Panc1 (cell line): ENCODE measurements around the gene DEPDC4. TPM values are rescaled to one million over a fixed set of nuclear protein-coding genes. Genes with fewer than 3 reads are reported as not detected.

Experiments
- ATAC-seq: fragments of 200-7000 bp; cut with Tn5 transposase; 2 replicates; pipeline ENCODE4 v1.9.1; 2020; ENCODE audit warnings: mild to moderate bottlenecking, moderate library complexity
- BruUV-seq: library from RNA; stranded (reverse); fragments of 400-500 nt; replicated peaks from 2 replicates; lab custom pipeline; 2021; lab: Mats Ljungman, UMichigan
- CTCF ChIA-PET: fragments of 300-600 bp; sonication (Branson Sonifier 250); formaldehyde crosslinking; loops from one replicate; lab custom pipeline; 2022; ENCODE audit warnings: antibody characterized with exemption; lab: Charles Lee
- POLR2A ChIA-PET: fragments of 300-600 bp; sonication (Branson Sonifier 250); formaldehyde crosslinking; loops from one replicate; lab custom pipeline; 2022; ENCODE audit warnings: antibody characterized with exemption; lab: Charles Lee
- DNase-seq: peaks from one replicate; pipeline ENCODE4 v3.0.0-alpha.2; 2010; ENCODE audit warnings: low read depth, low spot score
- H3K27ac ChIP-seq: 2 replicates; pipeline ENCODE4 v1.5.1; 2011; ENCODE audit warnings: mild to moderate bottlenecking, low read length, inconsistent platforms
- H3K27me3 ChIP-seq: fragments of 200-500 bp; sonication (Bioruptor generic); 2 replicates; pipeline ENCODE4 v1.6.0; 2014; ENCODE audit warnings: low read length, inconsistent platforms; ENCODE audit not compliant: control insufficient read depth, insufficient read depth
- H3K36me3 ChIP-seq: fragments of 200-500 bp; sonication (Bioruptor generic); 2 replicates; pipeline ENCODE4 v1.5.1; 2014; ENCODE audit warnings: inconsistent platforms, mild to moderate bottlenecking, low read length, moderate library complexity; ENCODE audit not compliant: control insufficient read depth, insufficient read depth
- H3K4me1 ChIP-seq: 2 replicates; pipeline ENCODE4 v1.5.1; 2011; ENCODE audit warnings: inconsistent platforms, mild to moderate bottlenecking, low read length, moderate library complexity; ENCODE audit not compliant: control insufficient read depth, insufficient read depth
- H3K4me3 ChIP-seq, 2 experiments: 2 replicates each; pipeline ENCODE4 v1.5.1; 2011 to 2012; ENCODE audit warnings: low read depth in 2 of 2, low read length in 2 of 2, mild to moderate bottlenecking in 2 of 2, inconsistent platforms in 1 of 2, moderate library complexity in 1 of 2
- H3K9me3 ChIP-seq: fragments of 200-500 bp; sonication (Bioruptor generic); 2 replicates; pipeline ENCODE4 v1.5.1; 2014; ENCODE audit warnings: low read depth, mild to moderate bottlenecking, inconsistent platforms, low read length, moderate library complexity; ENCODE audit not compliant: control insufficient read depth, insufficient read depth
- POLR2AphosphoS5 ChIP-seq: IDR thresholded peaks from 2 replicates; pipeline ENCODE4 v1.6.1; 2012; ENCODE audit warnings: mild to moderate bottlenecking, low read depth, low read length, moderate library complexity
- SIN3A ChIP-seq: IDR thresholded peaks from 2 replicates; pipeline ENCODE4 v1.6.1; 2012; ENCODE audit warnings: low read depth, mild to moderate bottlenecking, low read length, moderate library complexity, borderline replicate concordance; ENCODE audit not compliant: insufficient read depth
- TCF7L2 ChIP-seq: IDR thresholded peaks from 2 replicates; pipeline ENCODE4 v1.6.1; 2011; ENCODE audit warnings: mild to moderate bottlenecking, low read depth, low read length, inconsistent platforms
- in situ Hi-C: cut with HindIII; loops from 2 replicates; pipeline ENCODE4 v1.10.0; 2016; ENCODE audit warnings: low sequenced_read_pairs, low pct_unique_long_range_greater_than_20kb
- intact Hi-C: fragments of 100-400 bp; cut with micrococcal nuclease; formaldehyde crosslinking; loops from one replicate; pipeline ENCODE4 v1.10.0; 2022; ENCODE audit not compliant: unreplicated experiment
- total RNA-seq: library from RNA; stranded (reverse); gene quantifications from one replicate; pipeline ENCODE4 v1.2.1, GENCODE V29; 2021; ENCODE audit not compliant: unreplicated experiment
- TF ChIP-seq, protein P1 (sequence below), 2 experiments: IDR thresholded peaks; 2 replicates each; pipeline ENCODE4 v1.6.1; 2011 to 2012; ENCODE audit warnings: low read depth in 2 of 2, control low read depth in 1 of 2, low read length in 1 of 2, mild to moderate bottlenecking in 1 of 2, moderate library complexity in 1 of 2; ENCODE audit not compliant: insufficient read depth in 1 of 2
- TF ChIP-seq, protein P2 (sequence below): fragments of 450-650 bp; IDR thresholded peaks from 2 replicates; pipeline ENCODE4 v1.5.1; 2017; ENCODE audit warnings: mild to moderate bottlenecking

The DEPDC4 gene
- total RNA-seq, 1 experiment from 2014 or later, result 2.6 TPM

DNA sequence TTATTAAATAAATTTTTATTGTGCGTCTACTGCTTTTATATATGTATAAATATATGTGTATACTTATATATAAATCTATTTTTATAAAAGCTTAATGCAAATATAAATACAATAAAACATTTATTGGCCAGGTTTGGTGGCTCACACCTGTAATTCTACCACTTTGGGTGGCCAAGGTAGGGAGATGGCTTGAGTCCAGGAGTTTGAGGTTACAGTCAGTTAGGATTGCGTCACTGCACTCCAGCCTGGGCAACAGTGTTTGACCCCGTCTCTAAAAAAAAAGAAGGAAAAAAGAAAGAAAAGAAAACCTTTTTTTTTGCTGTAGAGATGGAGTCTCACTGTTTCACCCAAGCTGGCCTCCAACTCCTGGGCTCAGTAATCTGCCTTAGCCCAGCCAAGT, 45.4 kb downstream of the DEPDC4 start:
- TF ChIP-seq, protein P1, sequence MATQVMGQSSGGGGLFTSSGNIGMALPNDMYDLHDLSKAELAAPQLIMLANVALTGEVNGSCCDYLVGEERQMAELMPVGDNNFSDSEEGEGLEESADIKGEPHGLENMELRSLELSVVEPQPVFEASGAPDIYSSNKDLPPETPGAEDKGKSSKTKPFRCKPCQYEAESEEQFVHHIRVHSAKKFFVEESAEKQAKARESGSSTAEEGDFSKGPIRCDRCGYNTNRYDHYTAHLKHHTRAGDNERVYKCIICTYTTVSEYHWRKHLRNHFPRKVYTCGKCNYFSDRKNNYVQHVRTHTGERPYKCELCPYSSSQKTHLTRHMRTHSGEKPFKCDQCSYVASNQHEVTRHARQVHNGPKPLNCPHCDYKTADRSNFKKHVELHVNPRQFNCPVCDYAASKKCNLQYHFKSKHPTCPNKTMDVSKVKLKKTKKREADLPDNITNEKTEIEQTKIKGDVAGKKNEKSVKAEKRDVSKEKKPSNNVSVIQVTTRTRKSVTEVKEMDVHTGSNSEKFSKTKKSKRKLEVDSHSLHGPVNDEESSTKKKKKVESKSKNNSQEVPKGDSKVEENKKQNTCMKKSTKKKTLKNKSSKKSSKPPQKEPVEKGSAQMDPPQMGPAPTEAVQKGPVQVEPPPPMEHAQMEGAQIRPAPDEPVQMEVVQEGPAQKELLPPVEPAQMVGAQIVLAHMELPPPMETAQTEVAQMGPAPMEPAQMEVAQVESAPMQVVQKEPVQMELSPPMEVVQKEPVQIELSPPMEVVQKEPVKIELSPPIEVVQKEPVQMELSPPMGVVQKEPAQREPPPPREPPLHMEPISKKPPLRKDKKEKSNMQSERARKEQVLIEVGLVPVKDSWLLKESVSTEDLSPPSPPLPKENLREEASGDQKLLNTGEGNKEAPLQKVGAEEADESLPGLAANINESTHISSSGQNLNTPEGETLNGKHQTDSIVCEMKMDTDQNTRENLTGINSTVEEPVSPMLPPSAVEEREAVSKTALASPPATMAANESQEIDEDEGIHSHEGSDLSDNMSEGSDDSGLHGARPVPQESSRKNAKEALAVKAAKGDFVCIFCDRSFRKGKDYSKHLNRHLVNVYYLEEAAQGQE (IDR thresholded peaks at IDR 0.05; ENCODE audit: insufficient read depth in 1 of 2, low read depth in 2 of 2, low read length in 1 of 2), result no peak
- TF ChIP-seq, protein P2, sequence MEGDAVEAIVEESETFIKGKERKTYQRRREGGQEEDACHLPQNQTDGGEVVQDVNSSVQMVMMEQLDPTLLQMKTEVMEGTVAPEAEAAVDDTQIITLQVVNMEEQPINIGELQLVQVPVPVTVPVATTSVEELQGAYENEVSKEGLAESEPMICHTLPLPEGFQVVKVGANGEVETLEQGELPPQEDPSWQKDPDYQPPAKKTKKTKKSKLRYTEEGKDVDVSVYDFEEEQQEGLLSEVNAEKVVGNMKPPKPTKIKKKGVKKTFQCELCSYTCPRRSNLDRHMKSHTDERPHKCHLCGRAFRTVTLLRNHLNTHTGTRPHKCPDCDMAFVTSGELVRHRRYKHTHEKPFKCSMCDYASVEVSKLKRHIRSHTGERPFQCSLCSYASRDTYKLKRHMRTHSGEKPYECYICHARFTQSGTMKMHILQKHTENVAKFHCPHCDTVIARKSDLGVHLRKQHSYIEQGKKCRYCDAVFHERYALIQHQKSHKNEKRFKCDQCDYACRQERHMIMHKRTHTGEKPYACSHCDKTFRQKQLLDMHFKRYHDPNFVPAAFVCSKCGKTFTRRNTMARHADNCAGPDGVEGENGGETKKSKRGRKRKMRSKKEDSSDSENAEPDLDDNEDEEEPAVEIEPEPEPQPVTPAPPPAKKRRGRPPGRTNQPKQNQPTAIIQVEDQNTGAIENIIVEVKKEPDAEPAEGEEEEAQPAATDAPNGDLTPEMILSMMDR, result no peak
- TF ChIP-seq POLR2AphosphoS5 (no peak), SIN3A (no peak), TCF7L2 (no peak)
- Histone ChIP-seq H3K36me3 (peaks cover 14% of the 10 kb centered on the region), H3K27ac (no peak overlapping the region), H3K4me3 (no peak overlapping the region), H3K27me3 (no peaks in the 10 kb centered on the region), H3K9me3 (no peaks in the 10 kb centered on the region), H3K4me1 (no peaks in the 10 kb centered on the region)
- intact Hi-C loops, result no loop called here
- CTCF ChIA-PET, result no interaction called here
- DNase-seq (no peak), ATAC-seq (no peak)
- BruUV-seq, result no TSS peak
- POLR2A ChIA-PET, result no interaction called here
- in situ Hi-C loops, result no loop called here

DNA sequence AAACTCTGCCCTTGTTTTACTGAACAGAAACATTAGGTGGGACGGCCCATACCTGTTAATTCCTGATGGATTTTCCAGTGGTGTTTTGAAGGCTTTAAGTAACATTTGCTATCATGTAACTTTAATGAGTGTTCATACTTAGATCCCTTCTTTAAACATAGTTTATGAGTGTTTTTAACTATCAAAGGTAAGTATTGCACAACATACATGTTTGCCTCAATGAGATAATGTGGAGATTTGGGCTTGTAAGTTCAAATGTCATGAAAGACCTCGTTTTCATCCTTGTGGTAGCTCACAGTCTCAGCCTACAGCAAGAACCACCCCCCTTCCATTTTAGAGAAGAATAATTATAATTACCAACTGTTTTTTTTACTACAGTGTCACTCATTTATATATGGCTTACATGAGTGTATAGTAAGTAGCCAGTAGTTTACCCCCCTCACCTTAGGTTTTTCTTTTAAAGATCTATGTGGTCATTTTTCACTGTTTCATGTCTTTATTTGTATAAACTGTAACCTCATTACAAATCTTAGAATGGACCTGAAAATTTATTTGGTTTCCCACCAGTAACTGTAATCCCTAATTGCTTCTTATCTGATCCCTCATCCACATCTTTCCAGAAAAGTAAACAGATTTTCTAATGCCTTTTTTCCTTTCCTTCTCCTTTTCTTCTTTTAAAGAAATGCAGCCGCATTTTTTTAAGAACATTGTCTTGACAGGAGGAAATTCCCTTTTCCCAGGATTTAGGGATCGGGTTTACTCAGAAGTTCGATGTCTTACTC, 47.4 kb downstream of the DEPDC4 start:
- in situ Hi-C loops, result no loop called here
- no peak for ATAC-seq
- intact Hi-C loops, result no loop called here
- Histone ChIP-seq H3K36me3 (peaks cover 14% of the 10 kb centered on the region), H3K4me1 (no peaks in the 10 kb centered on the region), H3K4me3 (no peak overlapping the region), H3K27ac (no peak overlapping the region), H3K27me3 (no peaks in the 10 kb centered on the region), H3K9me3 (no peaks in the 10 kb centered on the region)
- TF ChIP-seq, protein P1 (IDR thresholded peaks at IDR 0.05; ENCODE audit: insufficient read depth in 1 of 2, low read depth in 2 of 2, low read length in 1 of 2), result no peak
- TF ChIP-seq POLR2AphosphoS5 (no peak), TCF7L2 (no peak), SIN3A (no peak)
- TF ChIP-seq, protein P2, result no peak
- CTCF ChIA-PET, result no interaction called here
- DNase-seq, result no peak
- POLR2A ChIA-PET, result interaction anchor here (0.7 kb wide), 1 partner anchor 104 kb away, joined by 3 read pairs; no protein-coding TSS in a partner anchor
- no TSS peak for BruUV-seq
